ENCODE results near the gene VGF. TPM values are rescaled to one million over a fixed set of nuclear protein-coding genes. Genes with fewer than 3 reads are reported as not detected.

Gene VGF
- total and polyA plus RNA-seq, 2 experiments from 2014 or later: 0.18 to 1.2 TPM

DNA sequence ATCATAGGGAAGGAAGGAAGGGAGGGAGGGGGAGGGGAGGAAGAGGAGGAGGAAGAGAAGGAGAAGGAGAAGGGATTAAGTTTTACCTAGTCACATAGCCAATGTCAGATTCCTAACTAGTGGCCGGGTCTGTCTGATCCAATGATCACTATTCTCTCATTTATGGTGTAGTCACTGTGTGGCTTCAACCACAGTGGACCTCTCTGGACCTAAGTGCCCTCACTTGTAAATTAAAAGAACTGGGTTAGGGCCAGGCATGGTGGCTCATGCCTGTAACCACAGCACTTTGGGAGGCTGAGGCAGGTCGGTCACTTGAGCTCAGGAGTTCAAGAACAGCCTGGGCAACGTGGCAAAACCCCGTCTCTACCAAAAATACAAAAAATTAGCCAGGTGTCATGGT is 45.1 kb downstream of the VGF start:
- Histone ChIP-seq H3K27ac (peak overlapping the region; percentile 55), H3K27me3 (no peaks in the 10 kb centered on the region), H3K9me3 (ENCODE audit: low read depth) (no peaks in the 10 kb centered on the region), H3K4me1 (ENCODE audit: low read depth) (peaks cover 21% of the 10 kb centered on the region), H3K36me3 (no peaks in the 10 kb centered on the region), H3K4me3 (no peak overlapping the region)
- TF ChIP-seq, protein P1, sequence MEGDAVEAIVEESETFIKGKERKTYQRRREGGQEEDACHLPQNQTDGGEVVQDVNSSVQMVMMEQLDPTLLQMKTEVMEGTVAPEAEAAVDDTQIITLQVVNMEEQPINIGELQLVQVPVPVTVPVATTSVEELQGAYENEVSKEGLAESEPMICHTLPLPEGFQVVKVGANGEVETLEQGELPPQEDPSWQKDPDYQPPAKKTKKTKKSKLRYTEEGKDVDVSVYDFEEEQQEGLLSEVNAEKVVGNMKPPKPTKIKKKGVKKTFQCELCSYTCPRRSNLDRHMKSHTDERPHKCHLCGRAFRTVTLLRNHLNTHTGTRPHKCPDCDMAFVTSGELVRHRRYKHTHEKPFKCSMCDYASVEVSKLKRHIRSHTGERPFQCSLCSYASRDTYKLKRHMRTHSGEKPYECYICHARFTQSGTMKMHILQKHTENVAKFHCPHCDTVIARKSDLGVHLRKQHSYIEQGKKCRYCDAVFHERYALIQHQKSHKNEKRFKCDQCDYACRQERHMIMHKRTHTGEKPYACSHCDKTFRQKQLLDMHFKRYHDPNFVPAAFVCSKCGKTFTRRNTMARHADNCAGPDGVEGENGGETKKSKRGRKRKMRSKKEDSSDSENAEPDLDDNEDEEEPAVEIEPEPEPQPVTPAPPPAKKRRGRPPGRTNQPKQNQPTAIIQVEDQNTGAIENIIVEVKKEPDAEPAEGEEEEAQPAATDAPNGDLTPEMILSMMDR (IDR thresholded peaks at IDR 0.05; ENCODE audit: low read depth, low read length): no peak
- no peak for DNase-seq (ENCODE audit: low read depth in 1 of 2, low spot score in 1 of 2)

DNA sequence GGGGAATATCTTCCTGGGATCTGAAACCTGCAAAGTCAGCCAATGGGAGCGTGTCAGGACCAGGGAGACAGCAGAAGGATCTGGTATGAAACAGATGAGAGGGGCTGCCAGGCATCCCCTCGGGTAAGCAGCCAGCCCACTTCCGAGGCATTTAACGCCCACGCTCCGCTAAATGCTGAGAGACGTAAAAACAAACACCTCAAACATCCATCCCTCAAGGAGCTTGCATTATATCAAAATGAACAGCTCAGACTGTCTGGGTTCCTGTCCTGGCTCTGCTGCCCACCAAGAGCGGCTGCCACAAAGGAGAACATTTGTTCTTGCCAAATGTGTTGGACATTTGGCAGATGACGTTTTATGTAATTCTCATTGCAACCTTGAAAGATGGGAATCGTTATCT is 45.5 kb downstream of the VGF start:
- Histone ChIP-seq H3K27me3 (no peaks in the 10 kb centered on the region), H3K9me3 (ENCODE audit: low read depth) (no peaks in the 10 kb centered on the region), H3K36me3 (no peaks in the 10 kb centered on the region), H3K4me3 (no peak overlapping the region), H3K4me1 (ENCODE audit: low read depth) (peaks cover 21% of the 10 kb centered on the region), H3K27ac (peak overlapping the region; percentile 55)
- TF ChIP-seq, protein P1 (IDR thresholded peaks at IDR 0.05; ENCODE audit: low read depth, low read length): no peak
- DNase-seq (ENCODE audit: low read depth in 1 of 2, low spot score in 1 of 2): peak in 1 of 2 donors; percentile 57

DNA sequence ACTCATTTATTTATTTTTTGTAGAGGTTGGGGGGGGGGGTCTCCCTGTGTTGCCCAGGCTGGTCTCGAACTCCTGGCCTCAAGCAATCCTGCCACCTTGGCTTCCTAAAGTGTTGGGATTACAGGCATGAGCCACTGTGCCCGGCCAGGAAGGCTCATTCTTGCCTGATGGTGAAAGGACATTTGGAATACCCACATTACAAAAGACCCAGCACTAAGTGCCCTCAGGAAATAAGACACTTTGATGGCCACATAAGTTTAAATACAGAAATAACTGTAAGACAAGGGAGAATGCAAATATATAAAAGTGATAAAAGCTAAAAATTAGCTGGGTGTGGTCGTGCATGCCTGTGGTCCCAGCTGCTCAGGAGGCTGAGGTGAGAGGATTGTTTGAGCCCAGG is 46.5 kb downstream of the VGF start:
- Histone ChIP-seq H3K9me3 (ENCODE audit: low read depth) (no peaks in the 10 kb centered on the region), H3K36me3 (no peaks in the 10 kb centered on the region), H3K27me3 (no peaks in the 10 kb centered on the region), H3K4me1 (ENCODE audit: low read depth) (peaks cover 21% of the 10 kb centered on the region), H3K4me3 (no peak overlapping the region), H3K27ac (no peak overlapping the region)
- no peak for DNase-seq (ENCODE audit: low read depth in 1 of 2, low spot score in 1 of 2)
- TF ChIP-seq, protein P1 (IDR thresholded peaks at IDR 0.05; ENCODE audit: low read depth, low read length): no peak

DNA sequence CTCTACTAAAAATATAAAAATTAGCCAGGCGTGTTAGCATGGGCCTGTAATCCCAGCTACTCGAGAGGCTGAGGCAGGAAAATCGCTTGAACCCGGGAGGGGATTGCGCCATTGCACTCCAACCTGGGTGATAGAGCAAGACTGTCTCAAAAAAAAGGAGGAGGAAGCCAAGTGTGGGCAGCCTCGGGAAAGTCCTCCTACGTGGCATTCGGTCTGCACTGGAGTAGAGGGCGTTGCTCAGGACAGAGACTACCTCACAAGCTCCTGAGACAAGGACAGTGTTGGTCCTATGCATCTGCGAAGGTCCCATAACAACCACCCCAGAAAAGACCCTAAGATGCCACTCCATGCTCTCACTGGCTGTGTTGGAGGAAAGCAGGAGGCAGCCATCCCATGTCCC is 48.5 kb downstream of the VGF start:
- H3K9me3 ChIP-seq (ENCODE audit: low read depth): no peaks in the 10 kb centered on the region
- no peak overlapping the region for H3K4me3 ChIP-seq
- peaks cover 8% of the 10 kb centered on the region for H3K4me1 ChIP-seq (ENCODE audit: low read depth)
- no peaks in the 10 kb centered on the region for H3K36me3 ChIP-seq
- DNase-seq (ENCODE audit: low read depth in 1 of 2, low spot score in 1 of 2): peak in 1 of 2 donors; percentile 83
- H3K27ac ChIP-seq: peak overlapping the region; percentile 39
- H3K27me3 ChIP-seq: no peaks in the 10 kb centered on the region
- TF ChIP-seq, protein P1 (IDR thresholded peaks at IDR 0.05; ENCODE audit: low read depth, low read length): no peak

DNA sequence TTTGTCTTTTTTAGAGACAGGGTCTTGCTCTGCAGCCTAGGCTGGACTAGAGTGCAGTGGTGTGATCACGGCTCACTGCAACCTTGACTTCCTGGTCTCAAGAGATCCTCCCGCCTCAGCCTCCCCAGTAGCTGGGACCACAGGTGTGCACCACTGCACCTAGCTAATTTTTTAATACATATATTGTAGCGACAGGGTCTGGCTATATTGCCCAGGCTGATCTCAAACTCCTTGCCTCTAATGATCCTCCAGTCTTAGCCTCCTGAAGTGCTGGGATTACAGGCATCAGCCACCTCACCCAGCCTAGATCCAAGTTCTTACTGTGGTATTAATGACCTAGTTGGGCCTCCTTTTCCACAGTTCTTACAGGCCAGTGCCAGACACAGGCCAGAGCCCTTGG is 50.2 kb downstream of the VGF start:
- no peak for DNase-seq (ENCODE audit: low read depth in 1 of 2, low spot score in 1 of 2)
- TF ChIP-seq, protein P1 (IDR thresholded peaks at IDR 0.05; ENCODE audit: low read depth, low read length): no peak
- Histone ChIP-seq H3K27ac (no peak overlapping the region), H3K27me3 (no peaks in the 10 kb centered on the region), H3K36me3 (no peaks in the 10 kb centered on the region), H3K4me1 (ENCODE audit: low read depth) (no peaks in the 10 kb centered on the region), H3K4me3 (no peak overlapping the region), H3K9me3 (ENCODE audit: low read depth) (no peaks in the 10 kb centered on the region)

DNA sequence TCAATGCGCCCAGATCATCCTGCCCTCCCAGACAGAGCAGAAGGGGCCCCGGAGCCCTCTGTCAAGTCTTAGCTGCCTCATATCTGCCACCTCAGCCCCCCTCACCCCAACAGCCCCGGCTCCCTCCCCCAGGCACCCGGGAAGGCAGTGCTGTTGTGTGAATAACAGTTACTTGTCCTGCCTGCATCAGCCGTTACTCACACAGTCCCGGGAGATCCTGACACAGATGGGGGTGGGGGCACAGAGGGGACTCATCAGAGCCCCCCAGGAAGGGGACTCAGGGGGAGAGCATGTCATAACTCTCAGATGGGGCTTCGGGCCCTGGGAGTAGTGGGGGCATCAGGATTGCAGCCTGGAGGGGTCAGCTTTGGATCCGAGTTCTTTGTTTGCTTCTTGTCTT is 50.9 kb downstream of the VGF start:
- H3K4me1 ChIP-seq (ENCODE audit: low read depth): no peaks in the 10 kb centered on the region
- DNase-seq (ENCODE audit: low read depth in 1 of 2, low spot score in 1 of 2): no peak
- H3K27me3 ChIP-seq: no peaks in the 10 kb centered on the region
- no peaks in the 10 kb centered on the region for H3K9me3 ChIP-seq (ENCODE audit: low read depth)
- TF ChIP-seq, protein P1 (IDR thresholded peaks at IDR 0.05; ENCODE audit: low read depth, low read length): no peak
- H3K4me3 ChIP-seq: no peak overlapping the region
- H3K27ac ChIP-seq: no peak overlapping the region
- H3K36me3 ChIP-seq: no peaks in the 10 kb centered on the region

Data from cardiac muscle cell (in vitro differentiated cells and primary cell).